Kidney epithelial cell (primary cell): ENCODE results near the gene CERS5. TPM values are rescaled to one million over a fixed set of nuclear protein-coding genes. Genes with fewer than 3 reads are reported as not detected.
A peak's percentile ranks its signal among the peaks of the same experiment; 100 is the strongest.

Source experiments
- DNase-seq: peaks from one replicate; pipeline ENCODE4 v3.0.0-alpha.2; 2010; ENCODE audit warnings: low read depth
- H3K27me3 ChIP-seq: 2 replicates; pipeline ENCODE4 v1.6.0; 2011; ENCODE audit warnings: low read length; ENCODE audit not compliant: control insufficient read depth, insufficient read depth
- H3K36me3 ChIP-seq: 2 replicates; pipeline ENCODE4 v1.5.1; 2011; ENCODE audit warnings: low read length; ENCODE audit not compliant: control insufficient read depth, insufficient read depth
- H3K4me3 ChIP-seq: 2 replicates; pipeline ENCODE4 v1.5.1; 2011; ENCODE audit warnings: low read depth, mild to moderate bottlenecking, control low read depth, low read length
- CTCF ChIP-seq: IDR thresholded peaks from 2 replicates; pipeline ENCODE4 v1.5.1; 2011; ENCODE audit warnings: mild to moderate bottlenecking, moderate library complexity, low read length, control low read depth, inconsistent platforms; ENCODE audit not compliant: insufficient read depth, poor library complexity, severe bottlenecking
- total RNA-seq: library from RNA; depleted of rRNA; stranded (reverse); fragments of >200 nt; gene quantifications from 2 replicates; pipeline ENCODE4 v1.2.3, GENCODE V29; 2015

Gene CERS5
- 40.3 and 40.9 TPM in 2 replicates for total RNA-seq

DNA sequence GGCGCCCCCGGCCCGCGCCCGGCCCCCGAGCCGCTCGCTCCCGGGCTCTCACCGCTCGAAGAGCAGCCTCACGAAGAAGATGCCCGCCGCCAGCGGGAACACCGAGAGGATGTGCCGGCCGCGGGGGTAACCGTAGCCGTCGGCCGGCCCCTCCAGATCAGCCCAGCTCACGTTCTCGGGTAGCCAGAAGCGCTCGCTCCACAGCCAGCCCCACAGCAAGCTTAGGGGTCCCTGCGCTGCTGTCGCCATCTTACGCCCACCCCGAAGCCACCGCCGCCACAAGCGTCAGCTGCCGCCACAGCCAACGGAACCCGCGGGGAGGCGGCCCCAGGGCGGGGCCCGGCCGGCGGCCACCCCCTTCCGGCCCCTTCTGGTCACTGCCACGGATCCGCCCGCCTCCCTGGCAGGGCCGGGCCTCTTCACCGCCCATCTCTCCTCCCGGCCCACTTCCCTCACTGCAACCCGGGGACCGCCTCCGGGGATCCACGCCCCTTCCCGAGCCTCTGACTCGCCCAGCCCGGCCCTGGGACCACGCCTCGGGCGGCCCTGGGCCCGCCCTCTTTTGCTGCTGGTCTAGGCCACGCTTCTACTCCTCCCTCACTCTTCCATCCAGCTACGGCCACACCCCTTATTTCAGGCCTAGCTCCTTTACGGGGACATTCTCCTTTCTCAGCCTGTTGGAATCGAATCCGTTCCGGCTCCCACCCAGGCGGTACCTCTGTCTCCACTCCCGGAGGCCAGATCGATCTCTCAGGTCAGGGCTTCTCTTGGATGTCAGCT, at the start of gene CERS5:
Gene CERS5 (minus strand): TSS at position 321 of the 780 bp plus-strand sequence. CDS start 72 bp downstream, at position 249.
- Histone ChIP-seq H3K36me3 (no peaks in the 10 kb centered on the region), H3K27me3 (no peaks in the 10 kb centered on the region), H3K4me3 (peak within 1 kb of the TSS; percentile 78)
- DNase-seq: peak; percentile 92
- TF ChIP-seq CTCF: no peak

DNA sequence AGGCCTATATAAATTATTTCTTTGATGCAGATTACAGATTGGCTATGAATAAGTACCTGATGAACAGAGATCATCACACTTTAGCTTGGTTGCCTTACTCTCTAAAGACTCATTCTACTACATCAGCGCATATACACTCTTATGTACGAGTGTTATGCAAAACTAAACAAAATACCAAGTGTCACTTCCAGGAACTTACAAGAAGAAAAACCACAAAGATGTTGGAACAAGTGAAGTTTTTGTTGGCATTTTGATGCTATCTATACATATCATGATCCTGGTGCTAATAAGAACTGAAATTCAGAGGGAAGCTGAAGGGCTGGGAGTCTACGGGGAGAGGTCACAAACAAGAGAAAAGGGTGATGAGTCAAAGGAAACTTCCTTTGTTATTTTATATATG, 47.9 kb upstream of the CERS5 start:
- DNase-seq: no peak
- H3K36me3 ChIP-seq: no peaks in the 10 kb centered on the region
- no peaks in the 10 kb centered on the region for H3K27me3 ChIP-seq
- H3K4me3 ChIP-seq: no peak overlapping the region
- no peak for TF ChIP-seq CTCF

DNA sequence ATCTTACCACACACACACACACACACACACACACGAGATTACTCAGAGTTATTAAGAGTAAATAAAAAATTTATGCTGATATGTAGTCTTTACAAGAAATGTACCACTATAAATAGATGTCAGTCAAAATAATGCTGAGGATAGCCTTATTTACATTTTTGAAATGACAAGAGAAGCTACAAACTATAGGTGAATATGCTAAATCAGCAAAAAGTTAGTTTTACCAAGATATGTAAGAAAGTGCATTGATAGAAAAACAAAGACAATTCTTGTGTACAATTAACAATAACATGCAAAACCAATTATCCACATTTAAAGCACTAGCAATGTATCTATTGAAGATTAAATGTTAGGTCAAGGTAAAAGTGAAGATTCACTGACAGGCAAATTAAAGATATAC, 46.8 kb upstream of the CERS5 start:
- Histone ChIP-seq H3K27me3 (no peaks in the 10 kb centered on the region), H3K4me3 (no peak overlapping the region), H3K36me3 (no peaks in the 10 kb centered on the region)
- no peak for DNase-seq
- TF ChIP-seq CTCF: no peak

DNA sequence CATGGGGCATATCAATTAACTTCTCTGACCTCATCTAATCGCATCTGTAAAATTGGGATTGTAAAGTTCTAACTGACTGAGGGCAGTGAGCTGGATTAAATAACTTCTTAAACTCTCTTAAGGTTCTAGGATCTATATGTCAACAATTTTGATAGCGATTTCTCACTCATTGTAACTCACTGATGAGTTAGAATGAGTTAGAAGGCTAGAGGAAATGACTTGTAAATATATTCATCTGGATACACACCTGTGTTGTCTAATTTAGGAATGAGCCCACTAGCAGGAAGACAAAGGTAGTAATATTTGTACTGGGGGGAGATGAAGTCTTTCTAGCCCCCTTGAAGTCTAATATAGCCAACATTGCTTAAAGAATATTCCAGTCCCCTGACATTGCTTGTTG, 46.3 kb upstream of the CERS5 start:
- Histone ChIP-seq H3K36me3 (no peaks in the 10 kb centered on the region), H3K27me3 (no peaks in the 10 kb centered on the region), H3K4me3 (no peak overlapping the region)
- DNase-seq: no peak
- TF ChIP-seq CTCF: no peak

DNA sequence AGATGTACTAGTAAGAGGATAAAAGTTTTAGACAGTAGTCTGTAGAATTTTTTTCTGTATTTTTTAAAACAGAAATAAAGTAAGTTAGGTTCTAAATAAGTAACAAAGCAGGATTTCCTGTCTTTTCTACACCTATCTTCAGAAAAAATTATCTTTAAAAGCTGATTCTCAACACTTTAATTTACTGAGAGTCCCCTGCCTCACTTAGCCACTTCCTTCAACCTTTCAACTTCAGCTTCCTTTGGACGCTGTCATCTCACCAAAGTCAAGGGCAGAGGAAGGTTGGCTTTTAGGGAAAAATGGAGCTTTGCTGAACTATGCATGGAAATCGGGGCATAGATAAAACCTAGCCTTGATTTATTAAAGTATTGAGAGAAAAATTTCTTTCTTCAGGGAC, 44.9 kb upstream of the CERS5 start:
- no peaks in the 10 kb centered on the region for H3K27me3 ChIP-seq
- H3K4me3 ChIP-seq: no peak overlapping the region
- no peak for TF ChIP-seq CTCF
- no peak for DNase-seq
- no peaks in the 10 kb centered on the region for H3K36me3 ChIP-seq
